CD14-positive monocyte (primary cell): ENCODE results near the gene GINS1. TPM values are rescaled to one million over a fixed set of nuclear protein-coding genes. Genes with fewer than 3 reads are reported as not detected.

Experiments used
- DNase-seq, 3 donors: peaks; one replicate each; pipeline ENCODE4 v3.0.0-alpha.2; 2011 to 2022
- H2AFZ ChIP-seq: 2 replicates; pipeline ENCODE4 v1.6.0; 2012; ENCODE audit warnings: mild to moderate bottlenecking, low read depth, low read length, inconsistent platforms; ENCODE audit not compliant: insufficient read depth, poor library complexity, severe bottlenecking
- H3K27ac ChIP-seq, 2 donors: 1 replicate in 1 of 2; 2 replicates in 1 of 2; pipeline ENCODE4 v1.5.1; 2012 to 2013; ENCODE audit warnings: low read length in 2 of 2, control low read depth in 1 of 2, inconsistent platforms in 1 of 2, low read depth in 1 of 2, mild to moderate bottlenecking in 1 of 2
- H3K27me3 ChIP-seq, 2 donors: one replicate each; pipeline versions ENCODE4 v1.6.0 to v1.6.1; 2011 to 2013; ENCODE audit warnings: low read length in 2 of 2; ENCODE audit not compliant: control insufficient read depth in 2 of 2, insufficient read depth in 2 of 2
- H3K36me3 ChIP-seq, 2 donors: replicated peaks in 1 of 2; 1 replicate in 1 of 2; 2 replicates in 1 of 2; pipeline versions ENCODE4 v1.5.1 to v1.6.1; 2012 to 2013; ENCODE audit warnings: low read length in 2 of 2, control low read depth in 1 of 2, inconsistent platforms in 1 of 2, mild to moderate bottlenecking in 1 of 2; ENCODE audit not compliant: insufficient read depth in 2 of 2, control insufficient read depth in 1 of 2
- H3K4me1 ChIP-seq, 2 donors: 1 replicate in 1 of 2; 2 replicates in 1 of 2; pipeline versions ENCODE4 v1.5.1 to v1.6.1; 2012 to 2013; ENCODE audit warnings: low read length in 2 of 2, control low read depth in 1 of 2, inconsistent platforms in 1 of 2, mild to moderate bottlenecking in 1 of 2, moderate library complexity in 1 of 2; ENCODE audit not compliant: insufficient read depth in 2 of 2, control insufficient read depth in 1 of 2
- H3K4me2 ChIP-seq: replicated peaks from 2 replicates; pipeline ENCODE3; 2012; ENCODE audit warnings: low read length, moderate library complexity, mild to moderate bottlenecking; ENCODE audit not compliant: poor library complexity, severe bottlenecking; ENCODE audit errors: extremely low read depth
- H3K4me3 ChIP-seq, 3 experiments: fragments of 200-600 bp in 1 of 3; sonication (generic) in 1 of 3; replicated peaks in 1 of 3; 1 replicate in 2 of 3; 2 replicates in 1 of 3; pipeline ENCODE4 v1.5.1; 2011 to 2013; ENCODE audit warnings: low read length in 3 of 3, mild to moderate bottlenecking in 3 of 3, control low read depth in 2 of 3, low read depth in 2 of 3, inconsistent platforms in 1 of 3, moderate library complexity in 1 of 3
- H3K79me2 ChIP-seq: 2 replicates; pipeline ENCODE4 v1.6.0; 2012; ENCODE audit warnings: mild to moderate bottlenecking, control low read depth, inconsistent platforms, low read length, moderate library complexity; ENCODE audit not compliant: insufficient read depth
- H3K9ac ChIP-seq: 2 replicates; pipeline ENCODE4 v1.6.0; 2017; ENCODE audit warnings: low read length, mild to moderate bottlenecking; ENCODE audit not compliant: insufficient read depth, poor library complexity, severe bottlenecking
- H3K9me3 ChIP-seq, 2 donors: replicated peaks in 1 of 2; 1 replicate in 1 of 2; 2 replicates in 1 of 2; pipeline versions ENCODE4 v1.5.1 to v1.6.1; 2012 to 2013; ENCODE audit warnings: low read length in 2 of 2, control low read depth in 1 of 2; ENCODE audit not compliant: control insufficient read depth in 1 of 2, insufficient read depth in 1 of 2
- H4K20me1 ChIP-seq: 2 replicates; pipeline ENCODE4 v1.6.0; 2012; ENCODE audit warnings: mild to moderate bottlenecking, low read length, control low read depth, moderate library complexity; ENCODE audit not compliant: insufficient read depth
- H3K27ac Mint-ChIP-seq, 7 donors: one replicate each; pipeline ENCODE4 v1.8.0; 2020; ENCODE audit warnings: mild to moderate bottlenecking in 7 of 7, mixed read lengths in 7 of 7, moderate library complexity in 6 of 7, inconsistent platforms in 2 of 7
- H3K27me3 Mint-ChIP-seq, 3 donors: one replicate each; pipeline ENCODE4 v1.8.0; 2021 to 2022; ENCODE audit warnings: low read depth in 3 of 3, mild to moderate bottlenecking in 3 of 3, mixed read lengths in 3 of 3, moderate library complexity in 3 of 3, inconsistent platforms in 1 of 3
- H3K36me3 Mint-ChIP-seq, 2 donors: one replicate each; pipeline ENCODE4 v1.8.0; 2020; ENCODE audit warnings: mixed read lengths in 2 of 2, inconsistent platforms in 1 of 2, mild to moderate bottlenecking in 1 of 2
- H3K4me1 Mint-ChIP-seq: one replicate; pipeline ENCODE4 v1.8.0; 2020; ENCODE audit warnings: mild to moderate bottlenecking, mixed read lengths
- H3K4me3 Mint-ChIP-seq, 2 donors: one replicate each; pipeline ENCODE4 v1.8.0; 2020; ENCODE audit warnings: mild to moderate bottlenecking in 2 of 2, mixed read lengths in 2 of 2, moderate library complexity in 1 of 2
- H3K9me3 Mint-ChIP-seq, 7 donors: one replicate each; pipeline ENCODE4 v1.8.0; 2020 to 2022; ENCODE audit warnings: mixed read lengths in 7 of 7, mild to moderate bottlenecking in 6 of 7, moderate library complexity in 6 of 7, inconsistent platforms in 2 of 7
- CTCF ChIP-seq: fragments of 200-600 bp; IDR thresholded peaks from one replicate; pipeline ENCODE4 v1.8.0; 2022; ENCODE audit warnings: antibody characterized with exemption, mild to moderate bottlenecking
- WGBS: methylation state at CpG from one replicate; pipeline ENCODE4 v1.1.5; 2013; ENCODE audit warnings: missing lambda C conversion rate; ENCODE audit not compliant: insufficient coverage; 5-methylcytosine and 5-hydroxymethylcytosine counted together
- intact Hi-C, 2 donors: fragments of 100-400 bp; cut with micrococcal nuclease; formaldehyde crosslinking; loops; one replicate each; pipeline versions ENCODE4 v1.15.0 to v1.15.1; 2023
- polyA minus RNA-seq: library from RNA; depleted of rRNA, polyadenylated mRNA; stranded (reverse); fragments of >200 nt; gene quantifications from 2 replicates; pipeline ENCODE4 v1.2.3, GENCODE V29; 2012
- polyA plus RNA-seq, 3 donors: library from polyadenylated mRNA; depleted of rRNA in 1 of 3; unstranded in 2 of 3; stranded (reverse) in 1 of 3; fragments of 300-500 nt in 2 of 3; fragments of >200 nt in 1 of 3; fragmentation: Illumina TruSeq in 2 of 3; gene quantifications; 1 replicate in 2 of 3; 2 replicates in 1 of 3; pipeline ENCODE4 v1.2.3, GENCODE V29; 2012 to 2021
- total RNA-seq, 12 experiments: library from RNA in 1 of 12; stranded (reverse) in 1 of 12; fragments of 120-200 nt in 1 of 12; gene quantifications; one replicate each; pipeline ENCODE4 v1.2.4 and lab custom pipeline; 2013 to 2026; ENCODE audit warnings: mixed read lengths in 6 of 12, inconsistent platforms in 1 of 12

GINS1 gene
- total RNA-seq (2013) = 0.39 TPM
- under 1 TPM; 0.16 to 0.48 (median 0.28) TPM for polyA plus RNA-seq
- polyA minus RNA-seq = under 0.01 and 0.08 TPM in 2 replicates
- 0.21 to 8.7 (median 1.1) reads per million in 11 experiments for total RNA-seq (lab: John Stamatoyannopoulos, UW)

GRCh38 chr20:25407311-25408169, at the start of gene GINS1:
GINS1 (plus strand) TSS chr20:25407673; CDS start chr20:25407821, 148 bp downstream.
- peaks cover 29% of the 10 kb centered on the region for H3K79me2 ChIP-seq
- peak; percentile 58 to 67 (median 60) for DNase-seq
- Mint-ChIP-seq H3K36me3 (peaks cover 0 to 3% of the 10 kb centered on the region in 2 donors), H3K27me3 (peaks cover 0 to 3% (median 0%) of the 10 kb centered on the region in 3 donors), H3K4me3 (peak within 1 kb of the TSS; percentile 93 to 94), H3K4me1 (peaks cover 21% of the 10 kb centered on the region), H3K27ac (peak within 1 kb of the TSS; percentile 41 to 86 (median 79)), H3K9me3 (peaks cover 15 to 27% (median 21%) of the 10 kb centered on the region in 7 donors)
- H3K9ac ChIP-seq = peak within 1 kb of the TSS; percentile 79
- H3K4me3 ChIP-seq = peak within 1 kb of the TSS; percentile 61 to 98 (median 65)
- H4K20me1 ChIP-seq = no peaks in the 10 kb centered on the region
- H3K4me1 ChIP-seq = peaks cover 10 to 19% of the 10 kb centered on the region in 2 donors
- peak within 1 kb of the TSS; percentile 98 for H2AFZ ChIP-seq
- H3K27me3 ChIP-seq = no peaks in the 10 kb centered on the region
- no peak for TF ChIP-seq CTCF
- no peaks in the 10 kb centered on the region for H3K36me3 ChIP-seq
- peak within 1 kb of the TSS; percentile 85 for H3K4me2 ChIP-seq
- 1% methylated on average over 54 of the region's 56 CpGs for WGBS
- peak within 1 kb of the TSS; percentile 31 to 85 for H3K27ac ChIP-seq
- intact Hi-C loops = loop anchor here in 1 of 2 donors (10.0 kb wide), 1 partner anchor 413 kb away; the partner anchor contains the start of gene APMAP
- H3K9me3 ChIP-seq = peaks cover 17 to 20% of the 10 kb centered on the region in 2 donors

- H3K27ac Mint-ChIP-seq = peak overlapping the region; percentile 83 to 94 (median 91)
- 31% methylated on average over 8 of the region's 10 CpGs for WGBS
- peak; percentile 44 to 53 (median 50) for DNase-seq
Observed at GRCh38 chr20:25360631-25361286, 46.7 kb upstream of the GINS1 start.

More at GRCh38 chr20:25360631-25361286, 46.7 kb upstream of the GINS1 start:
- Histone ChIP-seq H3K9me3 (no peaks in the 10 kb centered on the region), H2AFZ (peak overlapping the region; percentile 92), H4K20me1 (no peaks in the 10 kb centered on the region), H3K36me3 (no peaks in the 10 kb centered on the region), H3K27me3 (no peaks in the 10 kb centered on the region), H3K27ac (peak overlapping the region; percentile 67 to 89), H3K4me2 (peak overlapping the region; percentile 74), H3K9ac (peak overlapping the region; percentile 74), H3K79me2 (peaks cover 71% of the 10 kb centered on the region), H3K4me3 (peak overlapping the region; percentile 40 to 73 (median 52)), H3K4me1 (peaks cover 12 to 22% of the 10 kb centered on the region in 2 donors)
- Mint-ChIP-seq H3K4me3 (peak overlapping the region; percentile 78 to 90), H3K4me1 (peaks cover 28% of the 10 kb centered on the region), H3K27me3 (no peaks in the 10 kb centered on the region), H3K9me3 (peaks cover 0 to 3% (median 0%) of the 10 kb centered on the region in 7 donors), H3K36me3 (no peaks in the 10 kb centered on the region)
- intact Hi-C loops = no loop called here
- TF ChIP-seq CTCF = no peak
